IPS-18a (cell line): ENCODE measurements around the gene ARL8B.
A peak's percentile ranks its signal among the peaks of the same experiment; 100 is the strongest.
"Not testable (repeated sequence)": the region's sequence is repeated elsewhere in the genome, so short reads cannot be mapped to it uniquely, and the experiment has no call there.

Source experiments
- H3K27ac ChIP-seq: one replicate; pipeline ENCODE4 v1.5.1; 2013; ENCODE audit warnings: low read length
- H3K27me3 ChIP-seq: one replicate; pipeline ENCODE4 v1.6.1; 2013; ENCODE audit warnings: mild to moderate bottlenecking, low read length; ENCODE audit not compliant: control insufficient read depth, insufficient read depth
- H3K36me3 ChIP-seq: one replicate; pipeline ENCODE4 v1.6.1; 2013; ENCODE audit warnings: low read depth, low read length; ENCODE audit not compliant: control insufficient read depth
- H3K4me1 ChIP-seq: one replicate; pipeline ENCODE4 v1.6.1; 2013; ENCODE audit warnings: low read depth, low read length; ENCODE audit not compliant: control insufficient read depth
- H3K4me3 ChIP-seq: one replicate; pipeline ENCODE4 v1.5.1; 2013; ENCODE audit warnings: low read length
- H3K9ac ChIP-seq: one replicate; pipeline ENCODE4 v1.6.1; 2013; ENCODE audit warnings: mild to moderate bottlenecking, low read length, moderate library complexity
- H3K9me3 ChIP-seq: one replicate; pipeline ENCODE4 v1.6.1; 2013; ENCODE audit warnings: low read depth, low read length; ENCODE audit not compliant: control insufficient read depth

ARL8B gene

GRCh38 chr3:5092018-5092417, 30.1 kb upstream of the ARL8B start:
- H3K9ac ChIP-seq: no peak overlapping the region
- no peaks in the 10 kb centered on the region for H3K9me3 ChIP-seq
- no peak overlapping the region for H3K27ac ChIP-seq
- H3K36me3 ChIP-seq: no peaks in the 10 kb centered on the region
- no peak overlapping the region for H3K4me3 ChIP-seq
- peaks cover 23% of the 10 kb centered on the region for H3K27me3 ChIP-seq
- H3K4me1 ChIP-seq: no peaks in the 10 kb centered on the region

- H3K27me3 ChIP-seq: peaks cover 26% of the 10 kb centered on the region
- H3K36me3 ChIP-seq: no peaks in the 10 kb centered on the region
- H3K4me3 ChIP-seq: no peak overlapping the region
- no peak overlapping the region for H3K9ac ChIP-seq
- H3K4me1 ChIP-seq: no peaks in the 10 kb centered on the region
- no peaks in the 10 kb centered on the region for H3K9me3 ChIP-seq
- H3K27ac ChIP-seq: no peak overlapping the region
These were observed 28.4 kb upstream of the ARL8B start for GRCh38 chr3:5093731-5094130.

- H3K36me3 ChIP-seq: no peaks in the 10 kb centered on the region
- H3K27me3 ChIP-seq: peaks cover 26% of the 10 kb centered on the region
- peak overlapping the region; percentile 51 for H3K4me3 ChIP-seq
- H3K27ac ChIP-seq: no peak overlapping the region
- no peak overlapping the region for H3K9ac ChIP-seq
- H3K4me1 ChIP-seq: no peaks in the 10 kb centered on the region
- no peaks in the 10 kb centered on the region for H3K9me3 ChIP-seq
These were observed 26.2 kb upstream of the ARL8B start for GRCh38 chr3:5095886-5096285.

GRCh38 chr3:5096336-5097008, 25.6 kb upstream of the ARL8B start:
- Histone ChIP-seq H3K27ac (no peak overlapping the region), H3K9me3 (no peaks in the 10 kb centered on the region), H3K36me3 (no peaks in the 10 kb centered on the region), H3K9ac (no peak overlapping the region), H3K27me3 (peaks cover 26% of the 10 kb centered on the region), H3K4me3 (peak overlapping the region; percentile 51), H3K4me1 (no peaks in the 10 kb centered on the region)

DNA sequence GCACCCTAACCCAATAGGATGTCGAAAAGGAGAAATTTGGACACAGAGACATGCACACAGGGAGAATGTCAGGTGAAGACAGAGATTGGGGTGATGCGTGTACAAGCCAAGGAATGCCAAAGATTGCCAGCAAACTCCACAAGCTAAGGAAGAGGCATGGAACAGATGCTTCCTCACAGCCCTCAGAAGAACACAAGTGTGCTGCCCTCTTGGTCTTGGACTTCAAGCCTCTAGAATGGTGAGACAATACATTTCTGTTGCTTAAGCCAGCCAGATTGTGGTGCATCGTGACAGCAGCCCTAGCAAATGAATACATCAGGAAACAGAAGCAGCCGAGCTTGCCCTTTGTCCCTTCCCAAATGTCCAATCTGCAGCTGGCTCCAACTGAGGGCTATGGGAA, 23.7 kb upstream of the ARL8B start:
- no peak overlapping the region for H3K9ac ChIP-seq
- no peaks in the 10 kb centered on the region for H3K4me1 ChIP-seq
- H3K9me3 ChIP-seq: no peaks in the 10 kb centered on the region
- peaks cover 26% of the 10 kb centered on the region for H3K27me3 ChIP-seq
- no peaks in the 10 kb centered on the region for H3K36me3 ChIP-seq
- no peak overlapping the region for H3K4me3 ChIP-seq
- H3K27ac ChIP-seq: no peak overlapping the region

DNA sequence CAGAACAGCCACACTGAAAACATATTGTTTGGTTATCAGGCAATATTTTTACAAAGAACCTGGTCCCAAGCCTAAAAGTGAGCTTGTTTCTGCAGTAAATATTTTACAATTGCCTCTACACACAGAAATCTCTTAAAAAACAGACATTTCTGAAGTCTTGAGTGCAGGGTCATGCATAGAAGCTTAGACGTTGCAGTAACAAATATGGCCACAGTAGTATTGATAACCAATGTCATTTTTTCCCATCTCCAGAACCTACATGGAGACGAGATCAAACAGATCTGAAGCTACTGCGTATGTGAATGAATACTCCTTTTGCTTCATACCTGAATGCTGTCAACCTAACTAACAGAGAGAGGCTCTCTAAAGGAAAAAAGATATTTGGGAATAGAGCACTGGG, 19.6 kb upstream of the ARL8B start:
- Histone ChIP-seq H3K9me3 (no peaks in the 10 kb centered on the region), H3K4me3 (no peak overlapping the region), H3K36me3 (no peaks in the 10 kb centered on the region), H3K4me1 (no peaks in the 10 kb centered on the region), H3K27ac (no peak overlapping the region), H3K27me3 (no peaks in the 10 kb centered on the region), H3K9ac (no peak overlapping the region)

DNA sequence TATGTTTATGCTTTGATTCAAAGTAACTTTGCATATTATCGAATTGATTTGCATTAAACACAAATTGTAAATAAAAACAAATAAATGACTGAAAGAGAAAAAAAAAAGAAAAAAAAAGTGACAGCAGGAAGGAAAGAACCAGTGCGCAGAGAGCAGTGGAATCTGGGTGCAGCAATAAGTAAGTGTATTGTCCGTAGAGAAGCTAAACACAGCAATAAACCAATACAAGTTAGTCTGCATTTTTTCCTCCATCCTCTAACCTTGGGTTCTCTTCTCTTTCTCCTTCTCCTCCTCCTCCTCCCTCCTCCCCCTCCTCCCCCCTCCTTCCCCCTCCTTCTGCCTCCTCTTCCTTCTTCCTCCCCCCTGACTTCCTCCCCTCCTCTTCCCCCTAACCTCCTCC, 18.3 kb upstream of the ARL8B start:
- H3K9ac ChIP-seq: no peak overlapping the region
- H3K36me3 ChIP-seq: no peaks in the 10 kb centered on the region
- no peaks in the 10 kb centered on the region for H3K9me3 ChIP-seq
- H3K4me1 ChIP-seq: no peaks in the 10 kb centered on the region
- no peak overlapping the region for H3K4me3 ChIP-seq
- H3K27ac ChIP-seq: no peak overlapping the region
- no peaks in the 10 kb centered on the region for H3K27me3 ChIP-seq

DNA sequence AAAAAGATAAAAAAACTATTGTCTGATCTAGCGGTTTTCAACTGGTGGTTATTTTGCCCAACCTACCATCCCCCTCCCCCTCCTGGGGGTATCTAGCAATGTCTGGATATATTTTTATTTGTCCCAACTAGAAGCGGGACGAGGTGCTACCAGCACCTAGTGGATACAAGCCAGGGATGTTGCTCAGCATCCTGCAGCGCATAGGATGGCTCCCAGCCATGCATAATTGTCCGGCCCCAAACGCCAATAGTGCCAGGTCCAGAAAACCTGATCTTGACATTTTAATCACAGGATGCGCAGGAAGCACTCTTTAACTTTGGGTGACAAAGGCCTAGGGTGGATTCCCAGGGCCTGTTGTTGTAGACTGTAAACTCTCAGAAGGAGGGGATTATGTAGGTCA, 17.0 kb upstream of the ARL8B start:
- Histone ChIP-seq H3K27me3 (no peaks in the 10 kb centered on the region), H3K9me3 (no peaks in the 10 kb centered on the region), H3K4me3 (no peak overlapping the region), H3K36me3 (no peaks in the 10 kb centered on the region), H3K9ac (no peak overlapping the region), H3K27ac (no peak overlapping the region), H3K4me1 (no peaks in the 10 kb centered on the region)

DNA sequence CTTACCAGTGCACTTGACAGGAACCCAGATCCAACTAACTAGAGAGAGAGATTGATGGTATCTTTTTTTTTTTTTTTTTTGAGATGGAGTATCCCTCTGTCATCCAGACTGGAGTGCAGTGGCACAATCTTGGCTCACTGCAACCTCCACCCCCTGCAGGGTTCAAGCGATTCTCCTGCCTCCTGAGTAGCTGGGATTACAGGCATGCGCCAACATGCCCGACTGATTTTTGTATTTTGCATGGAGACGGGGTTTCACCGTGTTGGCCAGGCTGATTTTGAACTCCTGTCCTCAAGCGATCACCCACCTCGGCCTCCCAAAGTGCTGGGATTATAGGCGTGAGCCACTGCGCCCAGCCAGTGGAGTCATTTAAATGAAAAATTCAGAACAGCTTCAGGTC, 15.7 kb upstream of the ARL8B start:
- H3K9me3 ChIP-seq, H3K27ac ChIP-seq, H3K4me1 ChIP-seq, H3K27me3 ChIP-seq, H3K4me3 ChIP-seq, H3K9ac ChIP-seq, H3K36me3 ChIP-seq: not testable (repeated sequence)

DNA sequence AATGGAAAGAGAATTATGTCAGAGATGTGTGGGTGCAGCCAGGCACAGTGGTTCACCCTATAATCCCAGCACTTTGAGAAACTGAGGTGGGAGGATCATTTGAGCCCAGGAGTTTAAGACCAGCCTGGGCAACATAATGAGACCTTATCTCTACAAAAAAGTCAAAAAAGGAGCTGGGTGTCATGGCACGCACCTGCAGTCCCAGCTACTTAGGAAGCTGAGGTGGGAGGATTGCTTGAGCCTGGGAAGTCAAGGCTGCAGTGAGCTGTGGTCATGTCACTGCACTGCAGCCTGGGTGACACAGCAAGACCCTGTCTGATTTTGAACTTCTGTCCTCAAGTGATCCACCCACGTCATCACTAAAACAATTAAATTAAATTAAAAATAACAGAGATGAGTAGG, 15.2 kb upstream of the ARL8B start:
- not testable (repeated sequence) for H3K36me3 ChIP-seq, H3K4me1 ChIP-seq, H3K27ac ChIP-seq, H3K9ac ChIP-seq, H3K9me3 ChIP-seq, H3K27me3 ChIP-seq, H3K4me3 ChIP-seq

DNA sequence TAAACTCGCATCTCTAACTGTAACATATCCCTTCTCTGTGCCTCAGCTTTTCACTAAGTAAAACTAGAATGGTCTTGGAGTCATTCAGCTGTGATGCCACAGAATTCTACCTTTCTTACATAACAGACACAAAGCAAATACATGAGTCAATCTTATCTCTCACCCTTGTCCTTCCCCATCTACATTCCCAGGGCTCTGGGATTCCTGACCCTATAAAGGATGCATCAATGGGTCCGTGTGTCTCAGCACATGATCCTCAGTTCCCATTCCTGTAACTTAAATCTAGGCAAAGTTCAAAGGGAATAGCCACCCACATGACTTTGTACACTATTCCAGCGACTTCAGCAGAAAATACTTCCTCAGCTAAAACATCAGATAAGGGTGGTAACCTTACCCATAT, 11.8 kb upstream of the ARL8B start:
- Histone ChIP-seq H3K4me3 (no peak overlapping the region), H3K27ac (no peak overlapping the region), H3K36me3 (no peaks in the 10 kb centered on the region)

GRCh38 chr3:5112043-5112442, 10.0 kb upstream of the ARL8B start:
- no peak overlapping the region for H3K27ac ChIP-seq
- H3K36me3 ChIP-seq: no peaks in the 10 kb centered on the region
- no peak overlapping the region for H3K9ac ChIP-seq
- H3K4me3 ChIP-seq: no peak overlapping the region
- H3K4me1 ChIP-seq: no peaks in the 10 kb centered on the region
- H3K9me3 ChIP-seq: no peaks in the 10 kb centered on the region
- no peaks in the 10 kb centered on the region for H3K27me3 ChIP-seq

More for the DNA sequence above, 11.8 kb upstream of the ARL8B start:
- Histone ChIP-seq H3K9ac (no peak overlapping the region), H3K4me1 (no peaks in the 10 kb centered on the region), H3K9me3 (no peaks in the 10 kb centered on the region), H3K27me3 (no peaks in the 10 kb centered on the region)
